Neural cell (in vitro differentiated cells): ENCODE data around the gene RPL27A.

Experiments used
- EP300 ChIP-seq: fragments of 450-650 bp; conservative IDR thresholded peaks from 2 replicates; pipeline ENCODE4 v1.6.1; 2014; ENCODE audit warnings: antibody characterized with exemption, mild to moderate bottlenecking, moderate library complexity; ENCODE audit not compliant: poor library complexity, severe bottlenecking
- EZH2 ChIP-seq: fragments of 200-600, 300-800 bp; shearing (Covaris generic), sonication (generic); IDR thresholded peaks from 2 replicates; pipeline ENCODE4 v1.6.1; 2014; ENCODE audit warnings: antibody characterized with exemption, low read length, borderline replicate concordance, mild to moderate bottlenecking; ENCODE audit not compliant: insufficient read depth, poor library complexity, severe bottlenecking
- RAD21 ChIP-seq: fragments of 450-650 bp; conservative IDR thresholded peaks from 2 replicates; pipeline ENCODE4 v1.6.1; 2014; ENCODE audit warnings: antibody characterized with exemption, mild to moderate bottlenecking, moderate library complexity
- TF ChIP-seq, protein P1 (sequence below): fragments of 450-650 bp; IDR thresholded peaks from 2 replicates; pipeline ENCODE4 v1.5.1; 2014; ENCODE audit warnings: antibody characterized with exemption, mild to moderate bottlenecking, moderate library complexity; ENCODE audit not compliant: poor library complexity, severe bottlenecking

DNA sequence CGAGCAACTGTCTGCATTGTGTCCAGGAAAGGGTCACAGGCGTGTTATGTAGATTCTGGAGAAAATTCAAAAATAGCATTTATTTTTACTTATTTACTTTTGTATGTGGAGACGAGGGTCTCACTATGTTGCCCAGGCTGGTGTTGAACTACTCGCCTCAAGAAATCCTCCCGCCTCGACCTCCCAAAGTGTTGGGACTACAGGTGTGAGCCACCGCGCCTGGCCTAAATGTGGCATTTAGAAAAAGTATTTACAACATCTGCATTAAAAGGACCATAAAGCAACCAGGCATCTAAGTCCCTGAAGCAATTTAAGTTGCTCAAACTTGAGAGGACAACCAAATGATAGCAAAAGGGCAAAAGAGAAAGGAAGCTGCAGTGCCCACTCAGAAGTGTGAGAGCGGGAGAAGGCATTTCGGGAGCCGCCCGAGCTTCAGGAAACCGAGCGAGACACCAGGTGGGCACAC is 722 bp upstream of the RPL27A start:
- no peak for TF ChIP-seq EP300
- TF ChIP-seq, protein P1, sequence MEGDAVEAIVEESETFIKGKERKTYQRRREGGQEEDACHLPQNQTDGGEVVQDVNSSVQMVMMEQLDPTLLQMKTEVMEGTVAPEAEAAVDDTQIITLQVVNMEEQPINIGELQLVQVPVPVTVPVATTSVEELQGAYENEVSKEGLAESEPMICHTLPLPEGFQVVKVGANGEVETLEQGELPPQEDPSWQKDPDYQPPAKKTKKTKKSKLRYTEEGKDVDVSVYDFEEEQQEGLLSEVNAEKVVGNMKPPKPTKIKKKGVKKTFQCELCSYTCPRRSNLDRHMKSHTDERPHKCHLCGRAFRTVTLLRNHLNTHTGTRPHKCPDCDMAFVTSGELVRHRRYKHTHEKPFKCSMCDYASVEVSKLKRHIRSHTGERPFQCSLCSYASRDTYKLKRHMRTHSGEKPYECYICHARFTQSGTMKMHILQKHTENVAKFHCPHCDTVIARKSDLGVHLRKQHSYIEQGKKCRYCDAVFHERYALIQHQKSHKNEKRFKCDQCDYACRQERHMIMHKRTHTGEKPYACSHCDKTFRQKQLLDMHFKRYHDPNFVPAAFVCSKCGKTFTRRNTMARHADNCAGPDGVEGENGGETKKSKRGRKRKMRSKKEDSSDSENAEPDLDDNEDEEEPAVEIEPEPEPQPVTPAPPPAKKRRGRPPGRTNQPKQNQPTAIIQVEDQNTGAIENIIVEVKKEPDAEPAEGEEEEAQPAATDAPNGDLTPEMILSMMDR, result no peak
- no peak for TF ChIP-seq RAD21
- TF ChIP-seq EZH2, result no peak
